IMR-90 (cell line): ENCODE results near the gene ELOA. TPM values are rescaled to one million over a fixed set of nuclear protein-coding genes. Genes with fewer than 3 reads are reported as not detected.
A peak's percentile ranks its signal among the peaks of the same experiment; 100 is the strongest.

Source experiments
- ATAC-seq: fragments of 200-7000 bp; cut with Tn5 transposase; 2 replicates; pipeline ENCODE4 v1.9.1; 2020; ENCODE audit warnings: low read depth, mild to moderate bottlenecking, moderate library complexity
- BruUV-seq: library from RNA; stranded (reverse); fragments of 400-500 nt; replicated peaks from 2 replicates; lab custom pipeline; 2021; lab: Mats Ljungman, UMichigan
- CTCF ChIA-PET: fragments of 300-600 bp; formaldehyde crosslinking; extraction: SDS; loops from one replicate; lab custom pipeline; 2021; ENCODE audit warnings: antibody characterized with exemption; lab: Yijun Ruan, JAX
- POLR2A ChIA-PET: fragments of 300-600 bp; sonication (Branson Sonifier 250); formaldehyde crosslinking; loops from one replicate; lab custom pipeline; 2022; ENCODE audit warnings: antibody characterized with exemption; ENCODE audit not compliant: unreplicated experiment; lab: Charles Lee
- DNase-seq: peaks from one replicate; pipeline ENCODE4 v3.0.0; 2013
- H2AFZ ChIP-seq: replicated peaks from 2 replicates; pipeline ENCODE3; 2013; ENCODE audit warnings: low read length, mild to moderate bottlenecking; ENCODE audit not compliant: poor library complexity
- H2AK5ac ChIP-seq: 2 replicates; pipeline ENCODE4 v1.6.1; 2013; ENCODE audit warnings: low read depth, low read length, inconsistent platforms
- H2AK9ac ChIP-seq: replicated peaks from 2 replicates; pipeline ENCODE3; 2013; ENCODE audit warnings: mild to moderate bottlenecking, low read depth, low read length, moderate library complexity; ENCODE audit not compliant: poor library complexity
- H2BK120ac ChIP-seq: 2 replicates; pipeline ENCODE4 v1.6.1; 2013; ENCODE audit warnings: low read depth, low read length, inconsistent platforms
- H2BK15ac ChIP-seq: 3 replicates; pipeline ENCODE4 v1.6.1; 2013; ENCODE audit warnings: low read depth, low read length, inconsistent platforms
- H2BK20ac ChIP-seq: 2 replicates; pipeline ENCODE4 v1.6.1; 2013; ENCODE audit warnings: low read depth, mild to moderate bottlenecking, inconsistent platforms, low read length, moderate library complexity
- H2BK5ac ChIP-seq: 2 replicates; pipeline ENCODE4 v1.6.1; 2013; ENCODE audit warnings: mild to moderate bottlenecking, low read depth, low read length, inconsistent platforms; ENCODE audit not compliant: poor library complexity, severe bottlenecking
- H3K14ac ChIP-seq: replicated peaks from 2 replicates; pipeline ENCODE4 v1.6.1; 2013; ENCODE audit warnings: low read depth, low read length, inconsistent platforms
- H3K18ac ChIP-seq: 2 replicates; pipeline ENCODE4 v1.6.1; 2013; ENCODE audit warnings: low read depth, low read length, control low read depth
- H3K23ac ChIP-seq: 2 replicates; pipeline ENCODE4 v1.6.1; 2013; ENCODE audit warnings: low read depth, low read length, inconsistent platforms
- H3K27ac ChIP-seq: 2 replicates; pipeline ENCODE4 v1.5.1; 2013; ENCODE audit warnings: mild to moderate bottlenecking, control low read depth, low read length; ENCODE audit not compliant: insufficient read depth
- H3K27me3 ChIP-seq: 2 replicates; pipeline ENCODE4 v1.6.1; 2013; ENCODE audit warnings: low read length; ENCODE audit not compliant: control insufficient read depth, insufficient read depth
- H3K36me3 ChIP-seq: 2 replicates; pipeline ENCODE4 v1.6.1; 2013; ENCODE audit warnings: low read length, mixed read lengths; ENCODE audit not compliant: control insufficient read depth, insufficient read depth
- H3K4ac ChIP-seq: 2 replicates; pipeline ENCODE4 v1.6.1; 2013; ENCODE audit warnings: low read depth, low read length, inconsistent platforms
- H3K4me1 ChIP-seq: 2 replicates; pipeline ENCODE4 v1.6.1; 2013; ENCODE audit warnings: low read length, mixed read lengths; ENCODE audit not compliant: control insufficient read depth, insufficient read depth
- H3K4me2 ChIP-seq: 2 replicates; pipeline ENCODE4 v1.6.1; 2013; ENCODE audit warnings: low read depth, mild to moderate bottlenecking, control low read depth, low read length, moderate library complexity
- H3K4me3 ChIP-seq: 2 replicates; pipeline ENCODE4 v1.5.1; 2013; ENCODE audit warnings: low read depth, mild to moderate bottlenecking, control low read depth, low read length, moderate library complexity; ENCODE audit not compliant: insufficient read depth
- H3K56ac ChIP-seq: 2 replicates; pipeline ENCODE4 v1.6.1; 2013; ENCODE audit warnings: low read length, inconsistent platforms; ENCODE audit not compliant: insufficient read depth; ENCODE audit errors: extremely low read depth
- H3K79me1 ChIP-seq, 2 experiments: 2 replicates each; pipeline ENCODE4 v1.6.1; 2013; ENCODE audit warnings: low read length in 2 of 2, inconsistent platforms in 1 of 2, low read depth in 1 of 2
- H3K9ac ChIP-seq: 2 replicates; pipeline ENCODE4 v1.6.1; 2013; ENCODE audit warnings: low read depth, low read length, control low read depth
- H3K9me1 ChIP-seq: 2 replicates; pipeline ENCODE4 v1.6.1; 2013; ENCODE audit warnings: low read length, inconsistent platforms; ENCODE audit not compliant: insufficient read depth
- H3K9me3 ChIP-seq: 2 replicates; pipeline ENCODE4 v1.6.1; 2013; ENCODE audit warnings: low read length; ENCODE audit not compliant: control insufficient read depth, insufficient read depth
- H4K20me1 ChIP-seq: 2 replicates; pipeline ENCODE4 v1.6.1; 2013; ENCODE audit warnings: low read length, inconsistent platforms; ENCODE audit not compliant: insufficient read depth
- H4K5ac ChIP-seq: 2 replicates; pipeline ENCODE4 v1.6.1; 2013; ENCODE audit warnings: mild to moderate bottlenecking, low read depth, low read length, control low read depth
- H4K8ac ChIP-seq, 2 experiments: 2 replicates each; pipeline ENCODE4 v1.6.1; 2013; ENCODE audit warnings: low read depth in 2 of 2, low read length in 2 of 2, control low read depth in 1 of 2, inconsistent platforms in 1 of 2
- H4K91ac ChIP-seq: 2 replicates; pipeline ENCODE4 v1.6.1; 2013; ENCODE audit warnings: low read depth, low read length, inconsistent platforms; ENCODE audit not compliant: insufficient read depth
- ELK1 ChIP-seq: fragments of 150-350 bp; IDR thresholded peaks from 2 replicates; pipeline ENCODE4 v1.6.1; 2016; ENCODE audit warnings: low read depth, mild to moderate bottlenecking, low read length, moderate library complexity, borderline replicate concordance
- FOS ChIP-seq: fragments of 150-350 bp; IDR thresholded peaks from 2 replicates; pipeline ENCODE4 v1.6.1; 2016; ENCODE audit warnings: low read depth, low read length
- MAZ ChIP-seq: IDR thresholded peaks from 2 replicates; pipeline ENCODE4 v1.6.1; 2012; ENCODE audit warnings: low read depth, mild to moderate bottlenecking, low read length, improper control_type of control experiment, moderate library complexity, borderline replicate concordance
- MXI1 ChIP-seq: IDR thresholded peaks from 2 replicates; pipeline ENCODE4 v1.6.1; 2012; ENCODE audit warnings: low read depth, mild to moderate bottlenecking, low read length, moderate library complexity, borderline replicate concordance
- POLR2A ChIP-seq: IDR thresholded peaks from 2 replicates; pipeline ENCODE4 v1.6.1; 2012; ENCODE audit warnings: mild to moderate bottlenecking, low read depth, low read length
- WGBS, 2 experiments: methylation state at CpG; one replicate each; pipeline versions ENCODE4 v1.1.5 to v1.1.7; 2013; ENCODE audit warnings: missing lambda C conversion rate in 2 of 2; ENCODE audit not compliant: insufficient read length in 1 of 2; ENCODE audit errors: extremely low coverage in 2 of 2; 5-methylcytosine and 5-hydroxymethylcytosine counted together
- dilution Hi-C: fragments of 300-500 bp; cut with HindIII; formaldehyde crosslinking; loops from one replicate; pipeline ENCODE4 v1.14.3; 2018; ENCODE audit warnings: low sequenced_read_pairs; ENCODE audit not compliant: unreplicated experiment
- in situ Hi-C: fragments of 300-500 bp; cut with MboI; formaldehyde crosslinking; loops from 3 replicates; pipeline ENCODE4 v1.14.3; 2019; ENCODE audit warnings: low sequenced_read_pairs, inconsistent platforms, mixed read lengths
- intact Hi-C: fragments of 100-400 bp; cut with micrococcal nuclease; formaldehyde crosslinking; loops from 2 replicates; pipeline ENCODE4 v1.10.0; 2022
- polyA plus RNA-seq, 3 experiments: library from polyadenylated mRNA; depleted of rRNA; stranded (reverse); fragments of >200 nt; gene quantifications; 2 replicates each; pipeline ENCODE4 v1.2.3, GENCODE V29; 2012; ENCODE audit warnings: low replicate concordance in 1 of 3
- total RNA-seq: library from RNA; depleted of rRNA; stranded (reverse); fragments of >200 nt; gene quantifications from 2 replicates; pipeline ENCODE4 v1.2.3, GENCODE V29; 2012

Gene ELOA
- total and polyA plus RNA-seq, 2 of the 4 experiments (the other 2 are of a cell fraction): 22.9 to 40.7 TPM

- Histone ChIP-seq H3K18ac (peak within 1 kb of the TSS; percentile 85), H2AK5ac (peak within 1 kb of the TSS; percentile 90), H4K5ac (peak within 1 kb of the TSS; percentile 98), H3K27ac (peak within 1 kb of the TSS; percentile 84), H3K79me1 (peaks cover 13 to 46% of the 10 kb centered on the region in 2 experiments; a peak in 3 of 4 replicates), H3K36me3 (peaks cover 25% of the 10 kb centered on the region), H3K9me1 (peaks cover 9% of the 10 kb centered on the region), H4K20me1 (peaks cover 13% of the 10 kb centered on the region; the same call in 1 of the 2 replicates), H2BK120ac (peak within 1 kb of the TSS; percentile 81), H3K56ac (peak within 1 kb of the TSS; percentile 71; the same call in 1 of the 2 replicates), H2BK15ac (peak within 1 kb of the TSS; percentile 93; the same call in 1 of the 3 replicates), H2BK20ac (peak within 1 kb of the TSS; percentile 74), H3K4me3 (peak within 1 kb of the TSS; percentile 95), H3K4ac (peak within 1 kb of the TSS; percentile 98), H2AFZ (peak within 1 kb of the TSS; percentile 92), H2AK9ac (peak within 1 kb of the TSS; percentile 100), H3K4me2 (peak within 1 kb of the TSS; percentile 99), H3K27me3 (no peaks in the 10 kb centered on the region), H3K23ac (peak within 1 kb of the TSS; percentile 76), H4K8ac (peak within 1 kb of the TSS; percentile 95 to 99), H2BK5ac (peak within 1 kb of the TSS; percentile 86), H3K14ac (peak within 1 kb of the TSS; percentile 94), H3K9ac (peak within 1 kb of the TSS; percentile 80), H4K91ac (peak within 1 kb of the TSS; percentile 96), H3K4me1 (peaks cover 14% of the 10 kb centered on the region), H3K9me3 (no peaks in the 10 kb centered on the region)
- dilution Hi-C loops: no loop called here
- intact Hi-C loops: no loop called here
- CTCF ChIA-PET: interaction anchor here (1.0 kb wide), 2 partner anchors 10 to 19 kb away, joined by 3 to 6 read pairs; no protein-coding TSS in a partner anchor
- peak; percentile 86 for DNase-seq
- in situ Hi-C loops: no loop called here
- POLR2A ChIA-PET: no interaction called here
- peak; percentile 83 for ATAC-seq
- 1% methylated on average over 22 of the region's 47 CpGs; no CpG with 5 or more reads in 1 of the 2 experiments for WGBS, 2 experiments
- TF ChIP-seq ELK1 (no peak), FOS (no peak), POLR2A (peak; percentile 83), MAZ (peak; percentile 77; the same call in 1 of the 2 replicates), MXI1 (peak; percentile 42; the same call in 1 of the 2 replicates)
- no TSS peak for BruUV-seq
These were observed 47.6 kb downstream of the ELOA start, which contains the start of gene LYPLA2 for GRCh38 chr1:23790696-23791515. TSS of gene LYPLA2 (plus strand) at chr1:23791145. CDS start at chr1:23792683, 1,538 bp downstream.
